ENCODE measurements around the gene EFCAB14. TPM values are rescaled to one million over a fixed set of nuclear protein-coding genes. Genes with fewer than 3 reads are reported as not detected.

Gene EFCAB14
- total RNA-seq, 2 experiments from 2014 or later = 96.1 to 96.9 TPM

GRCh38 chr1:46689897-46690296 lies 29.0 kb downstream of the EFCAB14 start:
- ChIA-PET POLR2A (no interaction called here), CTCF (no interaction called here)
- Mint-ChIP-seq H3K9me3 (no peaks in the 10 kb centered on the region), H3K4me1 (peaks cover 11% of the 10 kb centered on the region), H3K4me3 (no peak overlapping the region), H3K36me3 (ENCODE audit: low read depth) (peaks cover 82% of the 10 kb centered on the region), H3K27me3 (no peaks in the 10 kb centered on the region), H3K27ac (no peak overlapping the region)
- no peak for DNase-seq

DNA sequence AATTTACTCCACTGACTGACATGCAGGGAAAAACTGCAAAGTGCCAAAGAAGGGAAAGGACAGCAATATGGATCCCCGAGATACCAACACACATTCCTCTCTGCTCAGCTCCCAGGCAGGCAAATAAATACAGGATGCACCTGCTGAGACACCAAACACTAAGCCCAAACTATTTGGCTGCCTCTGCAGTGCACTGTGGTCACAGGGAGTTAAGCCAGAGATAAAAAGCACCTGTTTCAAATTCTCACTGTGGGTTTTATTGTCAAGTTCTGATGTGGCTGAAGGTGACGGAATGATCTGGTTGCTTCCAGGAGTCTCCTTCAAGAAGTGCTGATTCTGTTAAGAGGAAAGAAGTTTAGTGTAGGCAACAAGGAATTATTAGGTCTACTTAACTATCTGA lies 29.6 kb downstream of the EFCAB14 start:
- H3K9me3 Mint-ChIP-seq = no peaks in the 10 kb centered on the region
- ChIA-PET POLR2A (no interaction called here), CTCF (no interaction called here)
- peaks cover 82% of the 10 kb centered on the region for H3K36me3 Mint-ChIP-seq (ENCODE audit: low read depth)
- H3K4me3 Mint-ChIP-seq = no peak overlapping the region
- H3K27me3 Mint-ChIP-seq = no peaks in the 10 kb centered on the region
- H3K27ac Mint-ChIP-seq = no peak overlapping the region
- no peak for DNase-seq
- peaks cover 11% of the 10 kb centered on the region for H3K4me1 Mint-ChIP-seq

GRCh38 chr1:46687921-46688509 lies 30.9 kb downstream of the EFCAB14 start:
- Mint-ChIP-seq H3K27me3 (no peaks in the 10 kb centered on the region), H3K36me3 (ENCODE audit: low read depth) (peaks cover 84% of the 10 kb centered on the region), H3K9me3 (no peaks in the 10 kb centered on the region), H3K4me1 (peaks cover 11% of the 10 kb centered on the region), H3K4me3 (no peak overlapping the region), H3K27ac (no peak overlapping the region)
- ChIA-PET POLR2A (no interaction called here), CTCF (interaction anchor here (1.2 kb wide), 1 partner anchor 9 kb away, joined by 3 read pairs; no protein-coding TSS in a partner anchor)
- DNase-seq = no peak

- Mint-ChIP-seq H3K36me3 (ENCODE audit: low read depth) (peaks cover 84% of the 10 kb centered on the region), H3K27ac (no peak overlapping the region), H3K9me3 (no peaks in the 10 kb centered on the region), H3K4me3 (no peak overlapping the region), H3K27me3 (no peaks in the 10 kb centered on the region), H3K4me1 (peaks cover 11% of the 10 kb centered on the region)
- DNase-seq = no peak
- POLR2A ChIA-PET = no interaction called here
- CTCF ChIA-PET = interaction anchor here (1.2 kb wide), 1 partner anchor 8 kb away, joined by 3 read pairs; no protein-coding TSS in a partner anchor
These were observed 31.7 kb downstream of the EFCAB14 start for GRCh38 chr1:46687093-46687659.

- Mint-ChIP-seq H3K27me3 (no peaks in the 10 kb centered on the region), H3K36me3 (ENCODE audit: low read depth) (peaks cover 84% of the 10 kb centered on the region), H3K4me3 (no peak overlapping the region), H3K4me1 (peaks cover 11% of the 10 kb centered on the region), H3K27ac (no peak overlapping the region), H3K9me3 (no peaks in the 10 kb centered on the region)
- POLR2A ChIA-PET = no interaction called here
- DNase-seq = no peak
- CTCF ChIA-PET = no interaction called here
These were observed 32.7 kb downstream of the EFCAB14 start for GRCh38 chr1:46686255-46686654.

DNA sequence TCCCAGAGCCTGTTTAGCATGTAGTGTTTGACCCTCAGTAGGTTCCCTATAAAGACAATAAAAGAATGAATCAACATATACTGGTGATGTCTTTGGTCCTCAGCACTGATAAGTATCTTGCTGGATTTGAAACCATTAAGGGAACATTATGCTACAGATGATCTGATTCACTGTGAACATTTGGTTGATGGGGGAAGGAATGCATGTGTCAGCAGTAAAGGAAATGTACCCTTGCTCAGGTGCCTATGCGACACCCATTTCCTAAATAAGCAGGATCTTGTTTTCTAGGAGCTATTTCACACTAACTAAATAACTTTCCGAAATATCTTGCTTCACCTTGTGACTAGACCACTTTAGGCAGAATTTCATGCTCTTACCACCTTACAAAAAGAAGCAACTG lies 34.2 kb downstream of the EFCAB14 start:
- no peak overlapping the region for H3K4me3 Mint-ChIP-seq
- H3K27me3 Mint-ChIP-seq = no peaks in the 10 kb centered on the region
- ChIA-PET POLR2A (interaction anchor here (1.0 to 1.6 kb wide), 3 partner anchors 10 to 82 kb away, joined by 3 to 7 read pairs (median 3); no protein-coding TSS in a partner anchor), CTCF (no interaction called here)
- no peak overlapping the region for H3K27ac Mint-ChIP-seq
- DNase-seq = no peak
- H3K9me3 Mint-ChIP-seq = no peaks in the 10 kb centered on the region
- peaks cover 86% of the 10 kb centered on the region for H3K36me3 Mint-ChIP-seq (ENCODE audit: low read depth)
- H3K4me1 Mint-ChIP-seq = peaks cover 11% of the 10 kb centered on the region

DNA sequence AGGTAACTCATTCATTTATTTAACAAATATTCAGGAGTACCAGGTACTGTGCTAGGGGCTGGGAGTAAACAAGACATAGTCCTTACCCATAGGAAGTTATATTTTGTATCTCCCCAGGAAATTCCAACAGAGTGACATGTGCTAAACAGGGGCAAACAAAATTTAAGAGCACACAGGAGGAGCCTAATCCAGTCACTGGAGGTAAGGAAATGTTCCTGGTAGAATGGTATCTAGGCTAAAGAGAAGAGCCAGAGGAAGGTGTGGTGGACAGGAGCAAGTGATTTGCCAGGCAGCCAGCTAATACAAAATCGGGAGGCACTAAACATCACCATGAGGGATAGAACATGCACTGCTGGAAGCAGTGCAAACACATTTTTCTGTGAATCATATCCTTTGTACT lies 36.9 kb downstream of the EFCAB14 start:
- POLR2A ChIA-PET = interaction anchor here (1.6 kb wide), 1 partner anchor 14 kb away, joined by 6 read pairs; the partner anchor contains the start of gene ATPAF1
- H3K9me3 Mint-ChIP-seq = no peaks in the 10 kb centered on the region
- H3K36me3 Mint-ChIP-seq (ENCODE audit: low read depth) = peaks cover 82% of the 10 kb centered on the region
- H3K4me1 Mint-ChIP-seq = peaks cover 9% of the 10 kb centered on the region
- DNase-seq = no peak
- H3K27ac Mint-ChIP-seq = no peak overlapping the region
- CTCF ChIA-PET = interaction anchor here (1.1 kb wide), 1 partner anchor 43 kb away, joined by 3 read pairs; no protein-coding TSS in a partner anchor
- no peaks in the 10 kb centered on the region for H3K27me3 Mint-ChIP-seq
- no peak overlapping the region for H3K4me3 Mint-ChIP-seq

- DNase-seq = no peak
- POLR2A ChIA-PET = interaction anchor here (1.6 kb wide), 1 partner anchor 14 kb away, joined by 6 read pairs; the partner anchor contains the start of gene ATPAF1
- peaks cover 80% of the 10 kb centered on the region for H3K36me3 Mint-ChIP-seq (ENCODE audit: low read depth)
- no peak overlapping the region for H3K4me3 Mint-ChIP-seq
- peaks cover 12% of the 10 kb centered on the region for H3K4me1 Mint-ChIP-seq
- CTCF ChIA-PET = interaction anchor here (0.6 to 1.1 kb wide), 2 partner anchors 44 to 69 kb away, joined by 3 read pairs; no protein-coding TSS in a partner anchor
- H3K27ac Mint-ChIP-seq = no peak overlapping the region
- H3K9me3 Mint-ChIP-seq = no peaks in the 10 kb centered on the region
- no peaks in the 10 kb centered on the region for H3K27me3 Mint-ChIP-seq
These were observed 37.4 kb downstream of the EFCAB14 start for GRCh38 chr1:46681333-46682034.

DNA sequence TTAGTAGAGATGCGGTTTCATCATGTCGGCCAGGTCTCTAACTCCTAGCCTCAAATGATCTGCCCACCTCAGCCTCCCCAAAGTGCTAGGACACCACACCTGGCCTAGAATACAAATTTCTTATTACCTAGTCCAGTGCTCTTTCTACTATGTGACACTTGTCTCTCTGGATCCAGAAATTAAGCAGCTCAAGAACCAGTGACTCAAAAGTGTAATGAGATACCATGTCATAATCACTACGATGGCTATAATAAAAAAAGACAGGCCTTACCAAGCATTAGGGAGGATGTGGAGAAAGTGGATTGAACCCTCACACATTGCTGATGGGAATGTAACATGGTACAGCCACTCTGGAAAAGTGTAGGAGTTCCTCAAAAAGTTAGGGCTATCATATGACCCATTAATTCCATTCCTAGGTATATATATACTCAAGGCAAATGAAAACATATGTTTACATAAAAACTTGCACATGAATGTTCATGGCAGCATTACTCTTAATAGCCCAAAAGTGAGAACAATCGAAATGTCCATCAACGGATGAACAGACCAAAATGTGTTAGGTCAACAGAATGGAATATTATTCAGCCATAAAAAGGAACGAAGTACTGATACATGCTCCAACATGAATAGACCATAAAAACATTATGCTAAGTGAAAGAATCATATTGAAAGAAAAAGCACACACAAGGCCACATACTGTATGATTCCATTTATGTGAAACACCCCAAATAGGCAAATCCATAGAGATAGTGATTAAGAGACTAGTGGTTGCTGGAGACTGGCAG lies 38.9 kb downstream of the EFCAB14 start:
- Mint-ChIP-seq H3K27me3 (no peaks in the 10 kb centered on the region), H3K36me3 (ENCODE audit: low read depth) (peaks cover 72% of the 10 kb centered on the region), H3K4me3 (no peak overlapping the region), H3K4me1 (peaks cover 25% of the 10 kb centered on the region), H3K27ac (no peak overlapping the region), H3K9me3 (no peaks in the 10 kb centered on the region)
- ChIA-PET CTCF (no interaction called here), POLR2A (no interaction called here)
- no peak for DNase-seq

DNA sequence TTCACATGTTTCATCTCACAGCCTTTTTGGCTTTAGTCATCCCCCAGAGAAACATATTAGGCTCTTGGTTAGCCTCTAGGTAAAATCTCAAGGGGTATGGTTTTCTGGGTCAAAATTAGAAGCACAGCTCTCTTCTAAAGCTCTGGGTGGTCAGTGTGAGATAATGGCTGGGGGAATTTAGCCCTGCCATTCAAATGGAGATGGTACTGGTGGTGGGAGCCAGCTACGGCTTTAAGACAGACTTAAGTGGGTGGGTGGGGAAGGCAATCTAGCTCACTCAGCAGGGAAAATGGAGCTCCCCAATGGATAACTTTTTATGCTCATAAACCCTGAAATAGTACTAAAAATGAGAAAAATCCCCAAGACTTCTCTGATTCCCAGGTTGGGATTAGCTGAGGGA lies 41.6 kb downstream of the EFCAB14 start:
- no peaks in the 10 kb centered on the region for H3K27me3 Mint-ChIP-seq
- POLR2A ChIA-PET = interaction anchor here (1.2 to 4.3 kb wide), 5 partner anchors 9 to 73 kb away, joined by 3 to 24 read pairs (median 8); partner anchors contain the start of genes ATPAF1, EFCAB14 and MKNK1

DNA sequence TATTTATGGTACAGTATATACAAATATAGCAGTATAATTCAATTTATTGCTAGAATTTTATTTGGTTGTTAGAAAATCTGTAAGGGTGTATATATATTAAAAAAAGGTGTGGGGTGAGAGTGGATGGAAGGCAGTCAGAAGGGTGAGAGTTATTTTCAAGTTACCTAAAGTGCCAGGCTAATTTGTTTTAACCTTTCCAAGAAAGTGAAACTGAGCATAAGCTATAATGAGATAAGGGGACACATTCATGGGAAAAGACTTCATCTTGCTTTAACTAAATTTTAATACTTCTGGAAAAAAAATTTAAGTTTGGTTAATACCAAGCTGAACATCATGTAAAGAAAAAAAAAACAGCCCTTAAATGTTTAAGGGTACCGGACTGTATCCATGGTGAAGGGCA lies 42.4 kb downstream of the EFCAB14 start:
- CTCF ChIA-PET = interaction anchor here (0.6 to 2.4 kb wide), 6 partner anchors 48 to 517 kb away, joined by 3 to 6 read pairs (median 4); a partner anchor contains a TSS
- H3K4me3 Mint-ChIP-seq = no peak overlapping the region
- POLR2A ChIA-PET = interaction anchor here (0.6 to 4.3 kb wide), 6 partner anchors 8 to 42 kb away, joined by 3 to 24 read pairs (median 4); partner anchors contain the start of genes ATPAF1 and EFCAB14

More for the DNA sequence above, 41.6 kb downstream of the EFCAB14 start:
- Mint-ChIP-seq H3K4me3 (no peak overlapping the region), H3K27ac (peak overlapping the region; percentile 44), H3K36me3 (ENCODE audit: low read depth) (peaks cover 70% of the 10 kb centered on the region), H3K9me3 (no peaks in the 10 kb centered on the region), H3K4me1 (peaks cover 35% of the 10 kb centered on the region)
- CTCF ChIA-PET = interaction anchor here (0.7 to 2.4 kb wide), 4 partner anchors 142 to 516 kb away, joined by 3 to 6 read pairs (median 3); a partner anchor contains a TSS
- no peak for DNase-seq

DNA sequence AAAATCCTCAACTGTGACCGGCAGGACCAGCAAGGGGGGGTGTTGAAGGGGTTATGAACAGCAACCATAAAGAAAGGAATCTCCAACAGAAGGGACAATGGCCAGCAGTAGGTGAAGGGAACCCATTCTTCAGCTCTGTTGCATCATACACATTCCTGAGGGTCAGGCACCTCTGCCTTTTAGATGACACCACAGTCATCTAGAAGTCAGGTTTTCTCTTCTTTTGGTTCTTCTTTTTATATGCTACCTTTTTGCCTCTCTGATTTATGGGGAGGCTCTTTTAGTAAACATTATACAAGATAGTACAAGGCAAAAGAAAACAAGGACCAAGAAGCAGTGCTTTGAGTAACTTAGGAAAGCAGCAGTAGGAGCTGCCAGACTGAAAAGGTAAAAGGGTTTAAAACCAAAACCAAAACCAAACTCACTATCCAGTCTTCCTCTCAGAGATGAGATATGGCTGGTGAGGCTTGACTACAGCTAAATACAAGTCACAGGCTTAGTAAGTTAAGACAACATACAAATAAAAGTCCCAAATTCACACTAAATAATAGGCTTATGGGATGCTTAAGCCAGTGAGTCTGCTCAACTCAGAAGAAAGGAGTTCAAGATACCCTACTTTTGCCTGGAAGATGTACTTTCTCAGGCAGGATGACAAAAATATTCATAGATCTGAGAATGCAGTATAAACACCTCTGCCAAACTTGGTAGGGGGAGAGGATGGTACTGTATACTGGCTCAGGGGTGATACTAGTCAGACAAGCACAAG lies 43.2 kb downstream of the EFCAB14 start:
- no peak for DNase-seq
- no peaks in the 10 kb centered on the region for H3K9me3 Mint-ChIP-seq
- ChIA-PET POLR2A (interaction anchor here (1.2 to 4.3 kb wide), 5 partner anchors 8 to 42 kb away, joined by 4 to 24 read pairs (median 5); partner anchors contain the start of gene ATPAF1), CTCF (interaction anchor here (0.6 to 2.4 kb wide), 6 partner anchors 39 to 503 kb away, joined by 3 to 6 read pairs (median 4); no protein-coding TSS in a partner anchor)
- peak overlapping the region; percentile 44 for H3K4me3 Mint-ChIP-seq
- H3K4me1 Mint-ChIP-seq = peaks cover 35% of the 10 kb centered on the region
- H3K36me3 Mint-ChIP-seq (ENCODE audit: low read depth) = peaks cover 55% of the 10 kb centered on the region
- no peaks in the 10 kb centered on the region for H3K27me3 Mint-ChIP-seq
- peak overlapping the region; percentile 89 for H3K27ac Mint-ChIP-seq

More for the DNA sequence above, 42.4 kb downstream of the EFCAB14 start:
- peaks cover 35% of the 10 kb centered on the region for H3K4me1 Mint-ChIP-seq
- no peaks in the 10 kb centered on the region for H3K9me3 Mint-ChIP-seq
- peak overlapping the region; percentile 89 for H3K27ac Mint-ChIP-seq
- H3K36me3 Mint-ChIP-seq (ENCODE audit: low read depth) = peaks cover 62% of the 10 kb centered on the region
- DNase-seq = no peak
- no peaks in the 10 kb centered on the region for H3K27me3 Mint-ChIP-seq
